Amniotic epithelial cell (primary cell): ENCODE measurements around the gene PACC1.
"Not testable (repeated sequence)": the region's sequence is repeated elsewhere in the genome, so short reads cannot be mapped to it uniquely, and the experiment has no call there.

ENCODE experiments used
- DNase-seq: peaks from one replicate; pipeline ENCODE4 v3.0.0-alpha.2; 2010; ENCODE audit warnings: low read depth

The PACC1 gene

GRCh38 chr1:212326541-212326940 lies 88.1 kb downstream of the PACC1 start:
- no peak for DNase-seq

GRCh38 chr1:212323066-212323465 lies 91.6 kb downstream of the PACC1 start:
- DNase-seq, result no peak

DNA sequence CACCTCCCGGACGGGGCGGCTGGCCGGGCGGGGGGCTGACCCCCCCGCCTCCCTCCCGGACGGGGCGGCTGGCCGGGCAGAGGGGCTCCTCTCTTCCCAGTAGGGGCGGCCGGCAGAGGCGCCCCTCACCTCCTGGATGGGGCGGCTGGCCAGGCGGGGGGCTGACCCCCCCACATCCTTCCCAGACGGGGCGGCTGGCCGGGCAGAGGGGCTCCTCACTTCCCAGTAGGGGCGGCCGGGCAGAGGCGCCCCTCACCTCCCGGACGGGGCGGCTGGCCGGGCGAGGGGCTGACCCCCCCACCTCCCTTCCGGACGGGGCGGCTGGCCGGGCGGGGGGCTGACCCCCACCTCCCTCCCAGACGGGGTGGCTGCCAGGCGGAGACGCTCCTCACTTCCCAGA lies 93.7 kb downstream of the PACC1 start:
- not testable (repeated sequence) for DNase-seq

DNA sequence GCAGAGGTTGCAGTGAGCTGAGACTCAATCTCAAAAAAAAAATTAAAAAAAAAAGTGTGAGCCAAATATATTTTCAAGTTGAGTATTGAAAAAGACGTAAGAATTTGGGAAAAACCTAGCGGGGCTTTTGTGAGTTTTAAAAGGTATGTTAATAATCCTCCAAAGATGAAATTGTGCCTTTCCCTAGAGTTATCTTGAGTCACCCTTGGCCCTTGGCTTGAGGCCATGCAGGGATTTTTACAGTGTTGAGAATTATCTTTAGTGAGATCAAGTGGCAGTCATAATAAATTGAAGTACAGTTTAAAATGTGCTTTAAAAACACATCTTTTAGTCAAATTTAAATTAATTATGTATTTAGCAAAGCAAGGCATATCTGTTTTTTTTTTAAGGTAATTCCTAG lies 96.8 kb downstream of the PACC1 start:
- no peak for DNase-seq

GRCh38 chr1:212315907-212316306 lies 98.8 kb downstream of the PACC1 start:
- DNase-seq, result peak; percentile 40

GRCh38 chr1:212315184-212315583 lies 99.5 kb downstream of the PACC1 start:
- no peak for DNase-seq
